Mesenchymal stem cell (in vitro differentiated cells and primary cell): ENCODE measurements around the gene TSPAN3.

ENCODE experiments used
- DNase-seq: peaks from one replicate; pipeline ENCODE4 v3.0.0-alpha.2; 2013
- H2AFZ ChIP-seq: one replicate; pipeline ENCODE4 v1.6.1; 2013; ENCODE audit warnings: low read depth, mild to moderate bottlenecking, control low read depth, inconsistent platforms, low read length, moderate library complexity
- H2AK5ac ChIP-seq: 2 replicates; pipeline ENCODE4 v1.6.1; 2013; ENCODE audit warnings: low read length, moderate library complexity, mild to moderate bottlenecking, inconsistent platforms; ENCODE audit not compliant: severe bottlenecking
- H2BK120ac ChIP-seq: one replicate; pipeline ENCODE4 v1.6.1; 2013; ENCODE audit warnings: low read depth, mild to moderate bottlenecking, inconsistent platforms, low read length, moderate library complexity
- H2BK12ac ChIP-seq, 2 experiments: one replicate each; pipeline ENCODE4 v1.6.1; 2013; ENCODE audit warnings: inconsistent platforms in 2 of 2, low read length in 2 of 2, mild to moderate bottlenecking in 2 of 2, moderate library complexity in 2 of 2, control low read depth in 1 of 2
- H2BK15ac ChIP-seq: one replicate; pipeline ENCODE4 v1.6.1; 2013; ENCODE audit warnings: mild to moderate bottlenecking, low read depth, inconsistent platforms; ENCODE audit not compliant: poor library complexity, severe bottlenecking
- H2BK5ac ChIP-seq: 2 replicates; pipeline ENCODE4 v1.6.1; 2013; ENCODE audit warnings: low read depth, mild to moderate bottlenecking, low read length, control low read depth, inconsistent platforms; ENCODE audit not compliant: poor library complexity, severe bottlenecking
- H3K14ac ChIP-seq, 2 experiments: one replicate each; pipeline ENCODE4 v1.6.1; 2013; ENCODE audit warnings: inconsistent platforms in 2 of 2, low read length in 2 of 2, control low read depth in 1 of 2, mild to moderate bottlenecking in 1 of 2, moderate library complexity in 1 of 2
- H3K18ac ChIP-seq, 2 experiments: one replicate each; pipeline ENCODE4 v1.6.1; 2013; ENCODE audit warnings: inconsistent platforms in 2 of 2, low read length in 2 of 2, control low read depth in 1 of 2, low read depth in 1 of 2, mild to moderate bottlenecking in 1 of 2
- H3K23ac ChIP-seq, 2 experiments: one replicate each; pipeline ENCODE4 v1.6.1; 2013; ENCODE audit warnings: inconsistent platforms in 2 of 2, low read length in 2 of 2, mild to moderate bottlenecking in 2 of 2, moderate library complexity in 2 of 2, control low read depth in 1 of 2
- H3K27ac ChIP-seq: 2 replicates; pipeline ENCODE4 v1.5.1; 2013; ENCODE audit warnings: mild to moderate bottlenecking, moderate library complexity, low read length, control low read depth, inconsistent platforms; ENCODE audit not compliant: poor library complexity, severe bottlenecking
- H3K27me3 ChIP-seq, 2 experiments: 2 replicates each; pipeline versions ENCODE4 v1.6.1 to v1.7.0; 2013; ENCODE audit warnings: low read length in 2 of 2, mild to moderate bottlenecking in 2 of 2, moderate library complexity in 2 of 2, control low read depth in 1 of 2, inconsistent platforms in 1 of 2; ENCODE audit not compliant: control insufficient read depth in 1 of 2, insufficient read depth in 1 of 2
- H3K36me3 ChIP-seq, 2 experiments: 2 replicates each; pipeline versions ENCODE4 v1.6.1 to v1.7.0; 2013; ENCODE audit warnings: low read length in 2 of 2, control low read depth in 1 of 2, inconsistent platforms in 1 of 2, low read depth in 1 of 2, mild to moderate bottlenecking in 1 of 2; ENCODE audit not compliant: insufficient read depth in 2 of 2, control insufficient read depth in 1 of 2
- H3K4ac ChIP-seq, 2 experiments: one replicate each; pipeline ENCODE4 v1.6.1; 2013; ENCODE audit warnings: inconsistent platforms in 2 of 2, low read length in 2 of 2, mild to moderate bottlenecking in 2 of 2, moderate library complexity in 2 of 2, control low read depth in 1 of 2, low read depth in 1 of 2
- H3K4me1 ChIP-seq: 2 replicates; pipeline ENCODE4 v1.6.1; 2013; ENCODE audit warnings: low read depth, low read length, control low read depth; ENCODE audit not compliant: control insufficient read depth, insufficient read depth
- H3K4me2 ChIP-seq: 2 replicates; pipeline ENCODE4 v1.6.1; 2013; ENCODE audit warnings: low read length, mild to moderate bottlenecking, inconsistent platforms; ENCODE audit not compliant: poor library complexity, severe bottlenecking
- H3K4me3 ChIP-seq, 2 experiments: 2 replicates each; pipeline versions ENCODE4 v1.5.1 to v1.7.0; 2013; ENCODE audit warnings: low read length in 2 of 2, mild to moderate bottlenecking in 2 of 2, control low read depth in 1 of 2, low read depth in 1 of 2; ENCODE audit not compliant: insufficient read depth in 1 of 2
- H3K79me1 ChIP-seq: replicated peaks from 2 replicates; pipeline ENCODE4 v1.6.1; 2013; ENCODE audit warnings: mild to moderate bottlenecking, control low read depth, low read length, inconsistent platforms; ENCODE audit not compliant: poor library complexity, severe bottlenecking
- H3K9ac ChIP-seq: 2 replicates; pipeline ENCODE4 v1.7.0; 2013; ENCODE audit warnings: mild to moderate bottlenecking, low read length, moderate library complexity
- H3K9me3 ChIP-seq: 2 replicates; pipeline ENCODE4 v1.7.0; 2013; ENCODE audit warnings: mild to moderate bottlenecking, low read length; ENCODE audit not compliant: control insufficient read depth
- H4K8ac ChIP-seq: one replicate; pipeline ENCODE4 v1.6.1; 2013; ENCODE audit warnings: inconsistent platforms, mild to moderate bottlenecking, low read length, moderate library complexity
- H4K91ac ChIP-seq: one replicate; pipeline ENCODE4 v1.6.1; 2013; ENCODE audit warnings: mild to moderate bottlenecking, low read length, inconsistent platforms
- WGBS: methylation state at CpG from one replicate; pipeline ENCODE4 v1.1.7; 2013; ENCODE audit warnings: mixed read lengths; 5-methylcytosine and 5-hydroxymethylcytosine counted together

The TSPAN3 gene

GRCh38 chr15:77009176-77009575 lies 61.7 kb downstream of the TSPAN3 start:
- Histone ChIP-seq H2AFZ (no peak overlapping the region), H3K9me3 (no peaks in the 10 kb centered on the region), H2BK12ac (no peak overlapping the region), H3K9ac (no peak overlapping the region), H3K4me1 (peaks cover 5% of the 10 kb centered on the region), H3K14ac (no peak overlapping the region), H3K18ac (no peak overlapping the region), H3K27ac (no peak overlapping the region), H3K36me3 (no peaks in the 10 kb centered on the region), H3K79me1 (no peaks in the 10 kb centered on the region), H3K27me3 (peaks cover 25 to 26% of the 10 kb centered on the region in 2 experiments), H3K23ac (no peak overlapping the region), H2BK15ac (no peak overlapping the region), H2BK120ac (no peak overlapping the region), H4K91ac (no peak overlapping the region), H3K4me2 (no peak overlapping the region), H2AK5ac (no peak overlapping the region), H4K8ac (no peak overlapping the region), H2BK5ac (no peak overlapping the region), H3K4me3 (no peak overlapping the region), H3K4ac (no peak overlapping the region)
- 74% methylated on average over 6 of the region's 6 CpGs for WGBS
- no peak for DNase-seq

GRCh38 chr15:77004189-77004588 lies 66.7 kb downstream of the TSPAN3 start:
- H3K4ac ChIP-seq, result no peak overlapping the region
- no peak overlapping the region for H4K91ac ChIP-seq

GRCh38 chr15:77002954-77003912 lies 67.7 kb downstream of the TSPAN3 start:
- no peak overlapping the region for H3K23ac ChIP-seq
- H3K4me2 ChIP-seq, result no peak overlapping the region
- H3K9ac ChIP-seq, result no peak overlapping the region
- no peaks in the 10 kb centered on the region for H3K36me3 ChIP-seq
- DNase-seq, result no peak
- no peak overlapping the region for H2BK120ac ChIP-seq
- no peak overlapping the region for H3K14ac ChIP-seq
- H3K18ac ChIP-seq, result no peak overlapping the region
- H3K4me1 ChIP-seq, result no peaks in the 10 kb centered on the region
- H3K4ac ChIP-seq, result no peak overlapping the region
- no peaks in the 10 kb centered on the region for H3K9me3 ChIP-seq
- H4K91ac ChIP-seq, result no peak overlapping the region
- no peak overlapping the region for H4K8ac ChIP-seq
- H2BK15ac ChIP-seq, result no peak overlapping the region
- H2AFZ ChIP-seq, result no peak overlapping the region
- H3K4me3 ChIP-seq, result no peak overlapping the region
- H2BK5ac ChIP-seq, result no peak overlapping the region
- no peak overlapping the region for H2AK5ac ChIP-seq
- 88% methylated on average over 14 of the region's 16 CpGs for WGBS
- no peaks in the 10 kb centered on the region for H3K79me1 ChIP-seq
- H2BK12ac ChIP-seq, result no peak overlapping the region
- H3K27ac ChIP-seq, result no peak overlapping the region
- H3K27me3 ChIP-seq, result peaks cover 3 to 9% of the 10 kb centered on the region in 2 experiments

More at GRCh38 chr15:77004189-77004588, 66.7 kb downstream of the TSPAN3 start:
- Histone ChIP-seq H2AK5ac (no peak overlapping the region), H2BK12ac (no peak overlapping the region), H3K23ac (no peak overlapping the region), H3K4me3 (no peak overlapping the region), H4K8ac (no peak overlapping the region), H3K14ac (no peak overlapping the region), H2BK120ac (no peak overlapping the region), H3K36me3 (no peaks in the 10 kb centered on the region), H3K4me1 (no peaks in the 10 kb centered on the region), H2BK5ac (no peak overlapping the region), H3K79me1 (no peaks in the 10 kb centered on the region), H3K27ac (no peak overlapping the region), H2BK15ac (no peak overlapping the region), H2AFZ (no peak overlapping the region), H3K9me3 (no peaks in the 10 kb centered on the region), H3K9ac (no peak overlapping the region), H3K18ac (no peak overlapping the region), H3K4me2 (no peak overlapping the region), H3K27me3 (peaks cover 9 to 12% of the 10 kb centered on the region in 2 experiments)
- WGBS, result 86% methylated on average over 4 of the region's 4 CpGs
- DNase-seq, result no peak

- Histone ChIP-seq H3K9me3 (no peaks in the 10 kb centered on the region), H3K27ac (no peak overlapping the region), H3K9ac (no peak overlapping the region), H2BK120ac (no peak overlapping the region), H3K18ac (no peak overlapping the region), H2AFZ (no peak overlapping the region), H2BK15ac (no peak overlapping the region), H3K4me2 (no peak overlapping the region), H3K4me1 (no peaks in the 10 kb centered on the region), H4K91ac (no peak overlapping the region), H3K4ac (no peak overlapping the region), H4K8ac (no peak overlapping the region), H3K4me3 (no peak overlapping the region), H3K36me3 (no peaks in the 10 kb centered on the region), H2BK12ac (no peak overlapping the region), H2AK5ac (no peak overlapping the region), H3K27me3 (peaks cover 0 to 4% of the 10 kb centered on the region in 2 experiments), H2BK5ac (no peak overlapping the region), H3K14ac (no peak overlapping the region), H3K79me1 (no peaks in the 10 kb centered on the region), H3K23ac (no peak overlapping the region)
- 77% methylated on average over 6 of the region's 7 CpGs for WGBS
- no peak for DNase-seq
Observed at GRCh38 chr15:77002436-77002835, 68.5 kb downstream of the TSPAN3 start.
